Activated CD8-positive, alpha-beta memory T cell treated with anti-CD3 and anti-CD28 coated beads for 36 hours (primary cell): ENCODE measurements around the gene RAP2A. TPM values are rescaled to one million over a fixed set of nuclear protein-coding genes. Genes with fewer than 3 reads are reported as not detected.

ENCODE experiments used
- total RNA-seq, 2 experiments: library from RNA; stranded (reverse); gene quantifications; one replicate each; pipeline ENCODE4 v1.2.3, GENCODE V29; 2021

The RAP2A gene
- total RNA-seq, 2 experiments from 2014 or later, result 18.8 to 20.8 TPM

Other genes with a start within 250 kb of the RAP2A start
- 10 to 100 TPM; 16.9 to 17.6 TPM for gene MBNL2, start 211.8 kb upstream of the RAP2A start, total RNA-seq